Endothelial cell of umbilical vein (primary cell): Measurements from ENCODE around the gene BAG5. TPM values are rescaled to one million over a fixed set of nuclear protein-coding genes. Genes with fewer than 3 reads are reported as not detected.

Experiments used
- BruUV-seq: library from RNA; stranded (reverse); fragments of 400-500 nt; replicated peaks from 2 replicates; lab custom pipeline; 2021; lab: Mats Ljungman, UMichigan
- CTCF ChIA-PET: fragments of 300-600, 350-600 bp; sonication (Branson Sonifier 250); formaldehyde crosslinking; loops from one replicate; lab custom pipeline; 2021; ENCODE audit warnings: antibody characterized with exemption, inconsistent platforms; lab: Charles Lee
- POLR2A ChIA-PET: fragments of 300-600, 350-600 bp; sonication (Branson Sonifier 250); formaldehyde crosslinking; loops from one replicate; lab custom pipeline; 2021; ENCODE audit warnings: antibody characterized with exemption, inconsistent platforms; lab: Charles Lee
- DNase-seq: peaks from one replicate; pipeline ENCODE4 v3.0.0-alpha.2; 2011; ENCODE audit warnings: low read depth, low spot score
- FAIRE-seq: peaks from 2 replicates; lab custom pipeline; 2011; peaks lifted over from hg19 to GRCh38; lab: Jason Lieb, UNC
- H2AFZ ChIP-seq: 2 replicates; pipeline ENCODE4 v1.6.0; 2012; ENCODE audit warnings: low read depth, low read length, control low read depth, inconsistent platforms
- H3K27ac ChIP-seq: 2 replicates; pipeline ENCODE4 v1.5.1; 2011; ENCODE audit warnings: low read depth, mild to moderate bottlenecking, control low read depth, low read length, moderate library complexity; ENCODE audit not compliant: insufficient read depth
- H3K27me3 ChIP-seq, 2 experiments: 2 replicates each; pipeline versions ENCODE4 v1.6.0 to v1.6.1; 2011; ENCODE audit warnings: low read length in 2 of 2, mixed read lengths in 1 of 2; ENCODE audit not compliant: control insufficient read depth in 2 of 2, insufficient read depth in 2 of 2
- H3K36me3 ChIP-seq, 2 experiments: 2 replicates in 1 of 2; 3 replicates in 1 of 2; pipeline ENCODE4 v1.5.1; 2011; ENCODE audit warnings: low read length in 2 of 2, mild to moderate bottlenecking in 1 of 2, moderate library complexity in 1 of 2; ENCODE audit not compliant: control insufficient read depth in 2 of 2, insufficient read depth in 2 of 2; ENCODE audit errors: extremely low read depth in 1 of 2
- H3K4me1 ChIP-seq: 3 replicates; pipeline ENCODE4 v1.5.1; 2011; ENCODE audit warnings: mild to moderate bottlenecking, low read length; ENCODE audit not compliant: control insufficient read depth, insufficient read depth; ENCODE audit errors: extremely low read depth
- H3K4me2 ChIP-seq: 2 replicates; pipeline ENCODE4 v1.6.1; 2011; ENCODE audit warnings: low read length, control low read depth, mixed read lengths; ENCODE audit not compliant: insufficient read depth
- H3K4me3 ChIP-seq, 3 experiments: fragments of 200-600 bp in 1 of 3; sonication (generic), shearing (Covaris generic) in 1 of 3; replicated peaks in 1 of 3; 2 replicates each; pipeline ENCODE4 v1.5.1; 2011 to 2016; ENCODE audit warnings: control low read depth in 3 of 3, low read length in 3 of 3, mild to moderate bottlenecking in 2 of 3, inconsistent platforms in 1 of 3, low read depth in 1 of 3, moderate library complexity in 1 of 3; ENCODE audit not compliant: insufficient read depth in 1 of 3
- H3K79me2 ChIP-seq: 2 replicates; pipeline ENCODE4 v1.6.0; 2012; ENCODE audit warnings: low read length, inconsistent platforms; ENCODE audit not compliant: control insufficient read depth, insufficient read depth
- H3K9ac ChIP-seq: replicated peaks from 2 replicates; pipeline ENCODE3; 2011; ENCODE audit warnings: low read length, control low read depth; ENCODE audit not compliant: insufficient read depth; ENCODE audit errors: extremely low read depth
- H3K9me1 ChIP-seq: replicated peaks from 3 replicates; pipeline ENCODE4 v1.6.0; 2011; ENCODE audit warnings: mild to moderate bottlenecking, low read length; ENCODE audit not compliant: control insufficient read depth, insufficient read depth; ENCODE audit errors: extremely low read depth
- H3K9me3 ChIP-seq: replicated peaks from 2 replicates; pipeline ENCODE4 v1.5.1; 2012; ENCODE audit warnings: low read length, inconsistent platforms; ENCODE audit not compliant: control insufficient read depth, insufficient read depth
- H4K20me1 ChIP-seq: replicated peaks from 2 replicates; pipeline ENCODE3; 2011; ENCODE audit warnings: mild to moderate bottlenecking, low read length; ENCODE audit not compliant: control insufficient read depth, insufficient read depth; ENCODE audit errors: extremely low read depth
- EZH2 ChIP-seq: IDR thresholded peaks from 2 replicates; pipeline ENCODE4 v1.6.1; 2012; ENCODE audit warnings: borderline replicate concordance, low read depth, mild to moderate bottlenecking, moderate library complexity, low read length, inconsistent platforms; ENCODE audit not compliant: severe bottlenecking
- GATA2 ChIP-seq: IDR thresholded peaks from 2 replicates; pipeline ENCODE4 v1.7.0; 2011; ENCODE audit warnings: low read depth, mild to moderate bottlenecking, moderate library complexity, mixed read lengths, low read length; ENCODE audit not compliant: insufficient read length, insufficient read depth
- JUN ChIP-seq: IDR thresholded peaks from 2 replicates; pipeline ENCODE4 v1.6.1; 2011; ENCODE audit warnings: borderline replicate concordance, low read depth; ENCODE audit not compliant: insufficient read length, insufficient read depth
- POLR2A ChIP-seq: IDR thresholded peaks from 2 replicates; pipeline ENCODE4 v1.6.1; 2012; ENCODE audit warnings: low read depth, mild to moderate bottlenecking, control low read depth, low read length
- dilution Hi-C: fragments of 300-500 bp; cut with MboI; formaldehyde crosslinking; loops from one replicate; pipeline ENCODE4 v1.15.0; 2019; ENCODE audit warnings: low sequenced_read_pairs; ENCODE audit not compliant: extremely low pct_ligation_motif_present
- intact Hi-C: fragments of 100-400 bp; cut with micrococcal nuclease; formaldehyde crosslinking; loops from one replicate; pipeline ENCODE4 v1.10.0; 2022
- polyA plus RNA-seq, 4 experiments: library from polyadenylated mRNA; depleted of rRNA in 3 of 4; stranded (reverse) in 3 of 4; unstranded in 1 of 4; fragments of >200 nt; gene quantifications; 2 replicates each; pipeline versions ENCODE4 v1.2.1 to v1.2.3, GENCODE V29; 2011 to 2012; ENCODE audit warnings: missing spikeins in 1 of 4
- total RNA-seq: library from RNA; stranded (reverse); gene quantifications from 2 replicates; pipeline ENCODE4 v1.2.3, GENCODE V29; 2021

The BAG5 gene
- total and polyA plus RNA-seq, 2 donors (not counting 3 experiments of a cell fraction or from before 2014, with no cell fraction given): 6.3 to 32.5 TPM

GRCh38 chr14:103533137-103533998 lies 29.1 kb downstream of the BAG5 start:
- Histone ChIP-seq H3K27me3 (no peaks in the 10 kb centered on the region), H3K4me3 (no peak overlapping the region), H3K9me3 (no peaks in the 10 kb centered on the region), H3K9me1 (no peaks in the 10 kb centered on the region), H3K9ac (no peak overlapping the region), H3K27ac (no peak overlapping the region), H2AFZ (no peak overlapping the region), H3K4me2 (no peak overlapping the region), H3K36me3 (peaks cover 0 to 2% of the 10 kb centered on the region in 2 experiments), H3K4me1 (peaks cover 8% of the 10 kb centered on the region), H4K20me1 (no peaks in the 10 kb centered on the region), H3K79me2 (peaks cover 21% of the 10 kb centered on the region)
- intact Hi-C loops: no loop called here
- no TSS peak for BruUV-seq
- dilution Hi-C loops: no loop called here
- DNase-seq: no peak
- POLR2A ChIA-PET: no interaction called here
- CTCF ChIA-PET: interaction anchor here (1.1 to 5.5 kb wide), 3 partner anchors 12 to 15 kb away, joined by 3 to 33 read pairs (median 3); no protein-coding TSS in a partner anchor
- no peak for FAIRE-seq
- TF ChIP-seq EZH2 (no peak), JUN (no peak), POLR2A (no peak), GATA2 (no peak)
